Adrenal gland (tissue), 12 donors: ENCODE results near the gene NFIB. TPM values are rescaled to one million over a fixed set of nuclear protein-coding genes. Genes with fewer than 3 reads are reported as not detected.

ENCODE experiments used
- DNase-seq, 7 donors: peaks; one replicate each; pipeline ENCODE4 v3.0.0-alpha.2; 2019 to 2020
- H3K27ac ChIP-seq, 5 donors: fragments of 200-600 bp; sonication (generic) in 4 of 5; 1 replicate in 3 of 5; 2 replicates in 2 of 5; pipeline versions ENCODE4 v1.5.1 to v1.8.0; 2016 to 2020; ENCODE audit warnings: mild to moderate bottlenecking in 1 of 5
- H3K27me3 ChIP-seq: fragments of 200-600 bp; 2 replicates; pipeline ENCODE4 v1.8.0; 2021
- H3K36me3 ChIP-seq, 2 donors: fragments of 200-600 bp; replicated peaks in 1 of 2; 1 replicate in 1 of 2; 2 replicates in 1 of 2; pipeline versions ENCODE4 v1.5.1 to v1.8.0; 2018 to 2022
- H3K4me1 ChIP-seq, 2 donors: fragments of 200-600 bp; replicated peaks in 1 of 2; 1 replicate in 1 of 2; 2 replicates in 1 of 2; pipeline versions ENCODE4 v1.5.1 to v1.8.0; 2018 to 2021
- H3K4me3 ChIP-seq, 4 donors: fragments of 200-600 bp; sonication (generic) in 3 of 4; one replicate each; pipeline ENCODE4 v1.5.1; 2016 to 2018
- H3K9me3 ChIP-seq, 3 donors: fragments of 200-600 bp; sonication (generic) in 1 of 3; replicated peaks in 1 of 3; 1 replicate in 2 of 3; 2 replicates in 1 of 3; pipeline versions ENCODE4 v1.5.1 to v1.8.0; 2016 to 2021
- CTCF ChIP-seq, 6 experiments: fragments of 450-650 bp in 4 of 6; fragments of 200-600 bp in 2 of 6; sonication (generic) in 1 of 6; IDR thresholded peaks; 1 replicate in 5 of 6; 2 replicates in 1 of 6; pipeline versions ENCODE4 v1.5.1 to v1.8.0; 2016 to 2021; ENCODE audit warnings: antibody characterized with exemption in 6 of 6, mild to moderate bottlenecking in 2 of 6, moderate library complexity in 1 of 6
- POLR2A ChIP-seq, 2 donors: fragments of 450-650 bp; IDR thresholded peaks; one replicate each; pipeline ENCODE4 v1.6.1; 2017; ENCODE audit warnings: antibody characterized with exemption in 2 of 2, mild to moderate bottlenecking in 2 of 2, moderate library complexity in 1 of 2
- WGBS, 4 donors: extraction: QIAGEN DNeasy Blood & Tissue Kit in 2 of 4; methylation state at CpG; one replicate each; pipeline versions ENCODE4 v1.1.5 to v1.1.7; 2013 to 2017; 5-methylcytosine and 5-hydroxymethylcytosine counted together
- intact Hi-C, 2 donors: fragments of 100-400 bp; cut with DNase I; formaldehyde crosslinking; loops; one replicate each; pipeline versions ENCODE4 v1.14.1 to v1.15.0; 2022 to 2023
- polyA plus RNA-seq, 3 donors: library from polyadenylated mRNA; stranded (reverse); fragments of 200-250 nt in 2 of 3; fragments of 350-450 nt in 1 of 3; fragmentation: Illumina TruSeq in 1 of 3; extraction: RNeasy Lipid Tissue Mini Kit (QIAGEN cat#74804) in 1 of 3; gene quantifications; one replicate each; pipeline ENCODE4 v1.2.3, GENCODE V29; 2013 to 2014
- total RNA-seq, 9 donors: library from RNA; depleted of rRNA in 4 of 9; stranded (reverse); fragments of >200 nt in 4 of 9; fragments of 120-200 nt in 1 of 9; fragmentation: NEBNext Ultra II Directional in 1 of 9; extraction: Animal tissue kit (Norgen Biotek cat#: 25700) in 1 of 9; gene quantifications; one replicate each; pipeline versions ENCODE4 v1.1.0 to v1.2.4, GENCODE V29; 2013 to 2023
- donor health status: healthy with polysubstance abuse.
- donor health status: Bipolar disorder and iron deficiency.
- donor health status: DM: yes; HTN: yes; CAD: no.
- donor health status: DM: no; HTN: no; CAD: no.
- donor health status: DM: no; HTN: no; CAD: no.
- donor health status: DM: yes; HTN: yes; CAD: no.

Gene NFIB
- total and polyA plus RNA-seq, 12 donors, result 10.9 to 84.1 (median 43.0) TPM

GRCh38 chr9:14188538-14188937 lies 125.4 kb downstream of the NFIB start:
- no peaks in the 10 kb centered on the region for H3K36me3 ChIP-seq
- no peaks in the 10 kb centered on the region for H3K9me3 ChIP-seq
- 86 to 94% (median 93%) methylated on average over 3 of the region's 3 CpGs for WGBS, 4 donors
- H3K4me3 ChIP-seq, result no peak overlapping the region
- H3K27ac ChIP-seq, result no peak overlapping the region
- DNase-seq, result no peak
- TF ChIP-seq CTCF (IDR thresholded peaks at IDR 0.05) (no peak), POLR2A (IDR thresholded peaks at IDR 0.05) (no peak)
- H3K27me3 ChIP-seq, result no peaks in the 10 kb centered on the region
- H3K4me1 ChIP-seq, result peaks cover 0 to 26% of the 10 kb centered on the region in 2 donors
- intact Hi-C loops, result no loop called here

- DNase-seq, result no peak
- 73 to 80% (median 76%) methylated on average over 2 of the region's 2 CpGs for WGBS, 4 donors
- Histone ChIP-seq H3K36me3 (no peaks in the 10 kb centered on the region), H3K4me3 (no peak overlapping the region), H3K9me3 (no peaks in the 10 kb centered on the region), H3K27ac (no peak overlapping the region), H3K4me1 (peaks cover 0 to 22% of the 10 kb centered on the region in 2 donors), H3K27me3 (no peaks in the 10 kb centered on the region)
- intact Hi-C loops, result no loop called here
- TF ChIP-seq CTCF (IDR thresholded peaks at IDR 0.05), result no peak
- TF ChIP-seq POLR2A (IDR thresholded peaks at IDR 0.05), result no peak
Observed at GRCh38 chr9:14188011-14188410, 125.9 kb downstream of the NFIB start.

GRCh38 chr9:14186096-14186495 lies 127.8 kb downstream of the NFIB start:
- 91 to 99% (median 96%) methylated on average over 1 of the region's 1 CpG for WGBS, 4 donors
- no peak overlapping the region for H3K27ac ChIP-seq
- no peaks in the 10 kb centered on the region for H3K9me3 ChIP-seq
- H3K36me3 ChIP-seq, result no peaks in the 10 kb centered on the region
- intact Hi-C loops, result no loop called here
- no peak for DNase-seq
- peaks cover 0 to 30% of the 10 kb centered on the region in 2 donors for H3K4me1 ChIP-seq
- H3K27me3 ChIP-seq, result no peaks in the 10 kb centered on the region
- TF ChIP-seq POLR2A (IDR thresholded peaks at IDR 0.05) (no peak), CTCF (IDR thresholded peaks at IDR 0.05) (no peak)
- no peak overlapping the region for H3K4me3 ChIP-seq

- Histone ChIP-seq H3K27ac (no peak overlapping the region), H3K36me3 (no peaks in the 10 kb centered on the region), H3K4me1 (peaks cover 0 to 33% of the 10 kb centered on the region in 2 donors), H3K4me3 (no peak overlapping the region), H3K9me3 (no peaks in the 10 kb centered on the region), H3K27me3 (no peaks in the 10 kb centered on the region)
- intact Hi-C loops, result no loop called here
- 87 to 92% (median 91%) methylated on average over 2 of the region's 2 CpGs for WGBS, 4 donors
- TF ChIP-seq POLR2A (IDR thresholded peaks at IDR 0.05) (no peak), CTCF (IDR thresholded peaks at IDR 0.05) (no peak)
- no peak for DNase-seq
Observed at GRCh38 chr9:14185016-14185415, 128.9 kb downstream of the NFIB start.
